Right forelimb (tissue), 1 donor: ENCODE results near the gene PDIA6.

ENCODE experiments used
- DNase-seq: peaks from one replicate; pipeline ENCODE4 v3.0.0-alpha.2; 2018

PDIA6 gene, protein sequence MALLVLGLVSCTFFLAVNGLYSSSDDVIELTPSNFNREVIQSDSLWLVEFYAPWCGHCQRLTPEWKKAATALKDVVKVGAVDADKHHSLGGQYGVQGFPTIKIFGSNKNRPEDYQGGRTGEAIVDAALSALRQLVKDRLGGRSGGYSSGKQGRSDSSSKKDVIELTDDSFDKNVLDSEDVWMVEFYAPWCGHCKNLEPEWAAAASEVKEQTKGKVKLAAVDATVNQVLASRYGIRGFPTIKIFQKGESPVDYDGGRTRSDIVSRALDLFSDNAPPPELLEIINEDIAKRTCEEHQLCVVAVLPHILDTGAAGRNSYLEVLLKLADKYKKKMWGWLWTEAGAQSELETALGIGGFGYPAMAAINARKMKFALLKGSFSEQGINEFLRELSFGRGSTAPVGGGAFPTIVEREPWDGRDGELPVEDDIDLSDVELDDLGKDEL

DNA sequence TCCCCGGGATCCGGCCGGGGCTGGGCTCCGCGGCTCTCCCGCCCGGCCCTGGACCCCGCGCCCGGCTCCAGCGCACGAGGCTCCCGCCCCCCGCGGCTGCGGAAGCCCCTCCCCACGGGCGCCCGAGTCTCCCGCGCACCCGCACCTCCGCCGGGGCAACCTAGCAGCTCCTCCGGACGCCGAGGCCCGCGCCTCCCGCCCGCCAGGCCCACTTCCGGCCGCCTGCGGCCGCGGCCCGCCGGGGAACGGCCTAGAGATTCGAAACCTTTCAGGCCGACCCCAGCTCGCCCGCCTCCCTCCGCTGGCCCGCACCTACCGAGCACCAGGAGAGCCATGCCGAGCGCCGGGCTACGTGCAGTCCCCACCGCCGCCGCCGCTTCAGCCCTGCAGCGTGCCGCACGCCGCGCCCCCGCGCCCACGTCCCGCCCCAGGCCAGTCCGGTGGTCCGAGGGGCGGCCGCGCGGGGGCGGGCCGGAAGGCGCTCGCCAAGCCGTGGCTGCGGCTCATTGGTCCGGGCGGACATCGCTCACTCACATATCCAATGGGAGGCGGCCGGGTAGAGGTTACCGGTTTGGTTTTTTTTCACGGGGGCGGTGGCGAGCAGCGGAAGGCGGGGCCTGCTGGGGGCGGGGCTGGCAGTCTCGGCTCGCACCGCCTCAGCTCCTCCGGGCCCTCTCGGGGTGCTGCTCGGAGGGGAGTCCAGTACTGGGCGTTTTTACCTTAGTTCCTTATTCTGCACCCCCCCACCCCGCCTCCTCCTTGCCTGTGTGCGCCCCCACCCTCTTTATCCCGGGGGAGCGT, at the start of gene PDIA6:
TSS of gene PDIA6 (minus strand) at position 424 of the 801 bp plus-strand sequence. CDS start at position 335, 89 bp downstream.
- peak; percentile 99 for DNase-seq

DNA sequence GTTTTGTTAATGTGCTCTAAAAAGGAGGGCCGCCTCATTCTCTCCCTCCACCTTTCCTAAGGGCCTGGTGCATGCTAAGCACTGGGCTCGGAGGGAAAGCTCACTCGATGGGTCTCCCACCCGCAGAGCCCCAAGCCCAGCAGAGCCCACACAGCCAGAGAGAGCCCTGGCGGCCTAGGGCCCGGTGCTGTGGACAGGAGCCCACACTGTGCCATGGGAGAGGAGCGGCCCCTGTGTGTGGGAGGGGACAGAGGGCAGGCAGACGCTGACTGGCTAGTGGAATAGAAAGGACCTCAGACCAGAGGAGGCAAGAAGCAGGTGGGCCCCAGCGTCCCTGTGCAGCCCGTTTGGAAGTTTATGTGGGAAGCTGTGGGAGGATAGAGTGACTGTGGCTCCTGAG, 49.7 kb upstream of the PDIA6 start:
- no peak for DNase-seq

DNA sequence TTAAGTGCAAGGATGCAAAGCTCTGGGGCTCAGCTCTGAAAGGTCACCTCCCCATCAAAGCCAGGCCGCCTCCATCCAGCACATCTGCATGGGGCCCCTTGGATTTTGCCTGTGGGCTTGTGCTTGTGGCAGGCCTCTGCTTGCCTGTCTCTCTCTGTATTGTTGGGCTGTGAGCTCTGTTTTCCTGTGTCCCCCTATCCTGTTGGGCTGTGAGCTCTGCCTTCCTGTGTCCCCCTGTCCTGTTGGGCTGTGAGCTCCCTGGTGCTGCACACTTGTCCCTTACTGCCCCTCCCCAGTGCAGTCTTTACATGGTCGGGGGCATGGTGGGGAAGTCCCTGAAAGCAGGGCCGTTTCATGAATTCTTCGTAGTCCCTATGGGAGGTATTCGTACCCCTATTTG, 49.2 kb upstream of the PDIA6 start:
- no peak for DNase-seq

DNA sequence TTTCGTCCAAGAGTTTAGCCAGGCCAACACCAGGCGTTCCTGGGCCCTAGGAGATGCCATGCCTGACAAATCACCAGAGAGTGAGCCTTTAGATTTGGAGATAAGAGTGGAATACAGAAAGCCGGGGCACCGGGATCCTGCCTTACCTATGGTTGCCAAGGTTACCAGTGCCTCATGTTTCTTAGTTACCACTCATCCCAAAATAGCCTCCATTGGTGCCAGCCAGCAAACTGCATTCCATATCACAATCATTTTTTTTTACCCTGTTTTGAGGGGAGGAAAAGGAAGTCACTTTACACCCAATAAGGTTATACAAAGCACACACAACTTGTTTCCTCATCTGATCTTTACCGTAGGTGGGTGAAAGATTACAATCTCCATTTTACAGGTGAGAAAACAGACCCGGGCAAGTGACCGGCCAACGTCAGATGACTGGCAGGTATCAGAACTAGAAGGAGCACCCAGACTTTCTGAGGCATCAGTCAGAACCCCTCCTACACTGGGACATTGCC, 48.3 kb upstream of the PDIA6 start:
- no peak for DNase-seq

DNA sequence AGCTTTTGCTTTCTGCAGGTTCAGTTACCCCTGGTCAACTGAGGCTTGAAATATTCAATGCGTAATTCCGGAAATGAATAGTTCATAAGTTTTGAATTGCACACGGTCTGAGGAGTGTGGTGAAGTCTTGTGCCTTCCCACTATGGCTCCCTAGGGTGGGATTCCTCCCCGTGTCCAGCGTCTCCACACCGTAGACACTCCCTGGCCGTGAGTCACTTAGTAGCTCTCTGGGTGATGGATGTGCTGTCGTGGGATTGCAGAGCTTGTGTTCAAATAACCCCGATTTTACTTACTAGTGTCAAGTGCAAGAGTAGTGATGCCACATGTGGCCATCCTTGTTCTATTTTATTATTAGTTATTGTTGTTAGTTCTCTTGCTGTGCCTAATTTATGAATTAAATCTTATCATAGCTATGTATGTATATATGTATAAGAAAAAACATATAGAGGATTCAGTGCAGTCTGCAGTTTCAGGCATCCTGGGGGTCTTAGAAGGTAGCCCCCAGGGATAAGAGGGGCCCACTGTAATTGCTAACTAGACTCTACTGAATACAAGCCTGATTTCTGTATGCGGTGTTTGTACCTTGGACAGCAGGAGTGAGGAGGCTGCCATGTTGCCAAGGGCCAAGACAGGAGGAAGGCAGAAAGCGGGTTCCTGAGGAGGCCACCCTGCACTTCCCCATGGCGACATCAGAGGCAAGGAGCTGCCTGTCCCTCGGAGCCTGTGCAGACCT, 47.7 kb upstream of the PDIA6 start:
- DNase-seq, result no peak

DNA sequence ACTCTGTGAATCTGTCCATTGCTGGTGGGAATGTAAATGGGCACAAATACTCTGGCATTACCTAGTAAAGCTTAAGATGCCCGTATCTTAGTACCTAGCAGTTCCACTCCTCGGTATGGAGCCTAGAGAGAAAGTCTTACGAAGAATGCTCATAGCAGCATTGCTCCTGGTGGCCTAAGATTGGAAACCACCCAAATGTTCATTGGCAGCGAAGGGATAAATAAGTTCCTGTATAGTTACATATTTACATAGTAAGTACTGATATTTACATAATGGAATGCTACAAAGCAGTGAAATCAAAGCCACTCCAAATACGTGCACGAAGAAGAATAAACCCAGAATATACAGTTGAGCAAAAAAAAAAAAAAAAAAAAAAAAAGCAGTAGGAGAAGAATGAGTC, 46.7 kb upstream of the PDIA6 start:
- no peak for DNase-seq

DNA sequence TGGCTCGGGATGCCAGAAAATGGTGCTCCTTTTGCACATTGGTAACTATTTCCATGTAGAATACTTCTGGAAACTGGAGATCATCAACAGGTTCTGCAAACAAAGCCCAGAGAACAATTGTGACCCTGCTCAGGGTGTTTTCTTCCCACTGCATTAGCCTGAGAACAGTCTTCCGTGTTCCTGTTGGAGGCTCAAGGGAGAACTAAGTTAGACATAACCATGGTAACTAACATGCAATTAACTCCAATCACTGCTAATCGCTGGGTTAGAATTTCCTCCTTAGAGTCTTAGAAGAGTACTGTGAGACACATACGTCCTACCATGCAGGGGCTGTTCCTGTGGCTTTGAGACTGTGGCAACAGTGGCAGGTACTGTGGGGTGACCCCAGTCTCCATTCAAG, 36.0 kb upstream of the PDIA6 start:
- DNase-seq, result no peak

DNA sequence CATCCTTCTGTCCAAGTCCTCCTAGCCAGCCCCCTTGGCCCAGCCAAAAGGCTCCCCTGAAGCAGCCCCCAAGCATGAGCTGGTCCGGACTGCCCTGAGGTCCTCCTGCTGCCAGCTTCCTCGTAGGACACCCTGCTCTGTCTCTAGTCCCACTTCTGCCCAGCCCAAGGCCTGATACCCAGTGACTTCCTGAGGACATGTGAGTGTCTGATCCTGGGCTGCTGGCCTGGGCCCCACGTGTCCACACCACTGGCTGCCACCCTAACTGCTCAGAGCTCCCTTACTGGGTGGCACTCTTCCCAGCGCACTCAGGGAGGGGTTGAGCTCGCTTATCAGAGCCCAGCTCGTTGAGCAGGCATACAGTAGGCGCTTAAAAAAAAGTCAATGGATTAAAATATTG, 34.4 kb upstream of the PDIA6 start:
- DNase-seq, result no peak

DNA sequence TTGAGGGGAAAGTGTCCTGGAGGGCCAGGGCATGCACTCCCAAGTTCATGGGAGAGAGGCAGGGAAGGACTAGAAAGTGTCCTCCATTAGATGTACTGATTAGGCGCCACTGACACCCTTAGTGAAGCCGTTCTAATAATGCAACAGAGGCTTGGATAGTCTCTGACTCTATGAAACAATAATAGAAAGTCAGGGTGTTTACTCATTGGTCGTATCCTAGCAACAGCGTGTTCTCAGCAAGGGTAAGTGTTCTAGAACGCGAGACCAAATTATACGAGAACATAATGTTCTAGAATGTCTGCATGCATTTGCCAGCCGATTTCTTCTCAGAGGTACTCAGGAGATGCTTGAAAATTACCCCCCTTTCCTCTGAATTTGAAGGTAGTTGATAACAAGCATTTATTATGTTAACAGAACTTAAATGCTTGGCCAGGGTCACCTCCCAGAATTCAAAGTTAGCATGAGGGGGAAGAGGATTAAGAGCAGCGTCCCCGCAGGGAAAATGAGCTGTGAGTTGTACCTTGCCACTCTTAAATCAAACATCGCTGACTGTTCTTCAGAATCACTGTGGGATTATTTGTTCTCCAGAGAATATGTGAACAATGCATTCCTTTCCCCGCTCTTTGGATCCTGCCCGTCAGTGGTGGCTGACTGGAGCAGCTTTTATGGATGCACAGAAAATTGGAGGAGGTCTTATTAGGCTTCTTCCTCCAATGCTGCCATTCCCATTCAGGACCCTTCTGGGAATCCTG, 33.7 kb upstream of the PDIA6 start:
- DNase-seq, result no peak

DNA sequence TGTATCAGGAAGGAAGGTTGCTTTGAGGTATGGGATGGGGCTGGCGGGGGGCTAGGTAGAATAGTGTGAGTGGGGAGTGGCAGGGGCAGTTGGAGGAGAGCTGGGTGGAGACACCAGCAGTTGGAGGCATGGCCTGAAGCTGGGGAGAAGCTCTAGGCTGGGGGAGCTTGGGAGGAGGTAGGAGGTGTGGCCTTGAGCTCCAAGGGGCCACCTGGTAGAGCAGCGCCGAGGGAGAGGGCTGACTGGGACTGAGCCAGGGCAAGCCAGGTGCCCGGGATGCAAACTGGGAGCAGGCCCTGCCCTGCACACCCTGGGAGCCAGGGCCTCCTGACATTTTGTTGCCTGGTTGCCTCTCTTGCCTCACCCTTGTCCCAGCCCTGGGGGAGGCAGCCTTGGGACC, 33.1 kb upstream of the PDIA6 start:
- DNase-seq, result no peak

DNA sequence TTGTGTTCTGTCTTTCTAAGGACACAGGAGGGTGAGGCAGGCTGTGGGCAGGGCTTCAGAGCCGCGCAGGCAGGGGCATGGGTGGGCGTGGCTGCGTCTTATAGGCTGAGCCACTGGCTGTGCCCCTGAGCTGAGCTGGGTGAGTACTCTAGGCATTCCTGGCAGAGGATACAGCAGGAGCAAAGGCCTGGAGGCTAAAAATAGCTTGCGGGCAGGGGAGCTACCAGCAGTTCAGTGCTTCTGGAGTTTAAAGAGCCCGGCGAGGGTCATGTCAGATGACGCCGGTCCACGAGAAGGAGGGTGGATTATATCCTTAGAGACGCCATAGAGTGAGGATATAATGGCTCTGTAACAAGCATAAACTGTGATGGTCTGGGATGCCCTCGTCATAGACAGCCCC, 31.5 kb upstream of the PDIA6 start:
- no peak for DNase-seq

DNA sequence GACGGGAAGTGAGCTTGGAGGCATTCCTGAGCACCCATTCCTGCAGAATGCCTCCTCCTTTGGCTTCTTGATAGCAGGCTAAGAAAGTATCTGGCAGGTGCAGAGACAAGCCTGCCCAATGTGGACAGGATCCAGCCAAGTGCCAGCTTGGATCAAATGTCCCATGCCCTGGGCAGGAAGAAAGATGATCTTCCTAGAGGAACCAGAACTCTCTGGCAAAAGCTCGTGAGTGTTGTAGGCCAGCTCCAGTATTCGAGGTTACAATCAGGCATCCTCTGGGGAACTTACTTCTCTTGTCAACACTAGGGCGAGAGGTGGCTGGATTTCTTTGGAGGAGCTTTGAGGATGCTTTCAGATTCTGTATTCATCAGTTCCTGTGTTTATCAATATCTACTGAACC, 29.9 kb upstream of the PDIA6 start:
- DNase-seq, result no peak

DNA sequence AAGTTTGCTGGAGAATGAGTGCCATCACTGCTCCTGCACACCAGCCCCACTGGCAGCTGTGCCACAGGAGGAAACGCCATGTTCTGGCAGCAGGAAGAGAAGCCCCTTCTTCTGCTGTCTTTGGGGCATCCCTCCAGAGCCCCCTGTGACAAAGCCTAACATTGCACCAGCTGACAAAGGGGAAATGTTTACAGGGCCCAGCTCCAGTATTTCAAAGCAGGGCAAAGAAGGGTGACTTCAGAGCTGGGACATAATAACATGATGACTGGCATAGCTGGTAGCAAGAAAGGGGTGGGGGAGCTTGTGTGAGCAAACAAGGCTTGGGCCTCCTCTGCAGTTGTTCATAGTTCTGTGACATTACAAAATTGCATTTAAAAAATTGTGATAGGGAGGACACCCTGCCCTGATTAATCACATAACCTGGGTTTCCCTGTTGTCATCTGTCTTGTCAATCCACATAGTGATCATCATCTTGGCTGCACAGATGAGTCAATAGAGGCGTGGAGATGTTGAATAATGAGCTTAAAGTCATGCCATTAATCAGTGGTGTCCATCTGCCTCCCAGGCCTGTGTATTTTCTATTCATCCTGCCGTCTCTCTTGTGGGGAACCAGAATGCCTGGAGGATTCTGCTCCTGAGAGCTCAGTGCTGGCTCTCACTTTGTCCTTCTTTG, 29.1 kb upstream of the PDIA6 start:
- DNase-seq, result no peak

DNA sequence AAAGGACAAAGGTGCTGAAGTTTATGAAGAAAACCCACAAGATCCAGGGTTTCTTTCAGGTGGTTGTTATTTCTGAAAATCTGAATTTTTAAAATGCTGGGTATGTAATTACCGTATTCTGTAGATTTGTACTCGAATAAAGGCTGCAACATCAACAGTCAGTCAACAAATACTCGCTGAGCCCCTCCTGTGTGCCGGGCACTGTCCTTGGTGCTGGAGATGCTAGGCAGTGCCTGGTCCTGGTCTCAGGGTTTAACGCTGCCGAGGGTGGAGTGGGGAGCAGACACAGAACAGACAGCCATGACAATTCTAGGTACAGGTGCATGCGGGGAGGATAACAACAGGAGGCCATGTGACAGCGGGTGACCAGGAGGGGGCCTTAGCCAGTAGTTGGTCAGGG, 27.2 kb upstream of the PDIA6 start:
- no peak for DNase-seq

DNA sequence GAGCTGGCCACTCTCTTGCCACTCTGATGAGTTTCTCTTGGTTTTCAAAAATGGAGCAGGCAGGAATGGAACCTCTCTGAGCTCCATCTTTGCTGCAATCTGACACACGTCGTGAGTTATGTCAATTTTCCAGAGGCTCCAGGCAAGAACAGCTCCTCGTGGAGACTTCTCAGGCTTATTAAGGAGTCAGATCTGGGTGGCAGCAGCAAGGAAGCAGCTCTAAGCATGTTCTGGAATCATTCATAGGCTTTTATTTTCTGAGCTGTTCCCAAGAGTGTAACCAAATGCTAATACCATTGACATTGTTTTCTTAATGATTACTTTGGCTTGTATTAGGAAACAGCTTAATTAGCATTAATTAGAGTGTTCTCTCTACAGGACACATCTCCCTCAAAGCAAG, 26.1 kb upstream of the PDIA6 start:
- no peak for DNase-seq

DNA sequence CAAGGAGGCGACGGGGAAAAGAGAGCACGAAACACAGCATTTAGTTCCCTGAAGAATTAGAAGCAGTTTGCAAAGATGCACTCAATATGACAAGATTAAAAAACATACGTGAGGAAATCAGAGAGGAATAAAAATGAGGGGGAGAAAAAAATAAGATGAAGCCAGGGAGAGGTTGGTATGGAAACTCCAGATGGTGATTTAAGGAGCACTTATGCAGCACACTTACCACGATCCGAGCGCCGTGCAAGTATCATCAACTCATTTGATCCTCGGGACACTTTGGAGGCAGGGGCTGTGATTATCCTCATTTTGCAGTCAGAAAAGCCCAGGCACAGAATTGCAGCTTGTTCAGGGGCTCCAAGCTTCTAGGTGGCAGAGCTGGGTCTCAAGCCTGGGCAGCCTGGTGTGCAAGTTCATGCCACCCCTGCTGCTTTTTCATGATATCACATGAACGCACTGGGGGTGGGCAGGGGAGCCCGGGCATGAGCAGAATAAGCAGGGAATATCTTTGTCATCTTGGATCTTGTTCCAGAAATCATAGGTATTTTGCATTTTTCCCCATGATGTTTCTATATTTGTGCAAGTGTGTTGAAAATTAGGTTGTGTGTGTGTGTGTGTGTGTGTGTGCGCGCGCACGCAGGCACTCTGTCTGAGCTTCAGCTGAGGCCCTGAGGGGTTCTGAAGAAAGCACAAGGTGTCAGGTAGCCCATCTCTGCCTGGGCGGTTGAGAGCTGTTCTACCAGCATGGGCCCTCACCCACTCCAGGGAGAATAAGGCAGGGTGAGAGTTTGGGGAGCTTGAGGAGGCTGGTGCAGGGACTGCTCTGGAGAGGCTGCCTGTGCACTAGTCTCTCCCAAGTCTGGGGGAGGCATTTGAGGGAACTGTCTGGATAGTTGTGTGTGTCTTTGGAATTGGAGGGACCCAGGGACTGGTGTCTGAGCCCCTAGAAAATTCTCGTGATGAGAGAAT, 25.0 kb upstream of the PDIA6 start:
- no peak for DNase-seq

DNA sequence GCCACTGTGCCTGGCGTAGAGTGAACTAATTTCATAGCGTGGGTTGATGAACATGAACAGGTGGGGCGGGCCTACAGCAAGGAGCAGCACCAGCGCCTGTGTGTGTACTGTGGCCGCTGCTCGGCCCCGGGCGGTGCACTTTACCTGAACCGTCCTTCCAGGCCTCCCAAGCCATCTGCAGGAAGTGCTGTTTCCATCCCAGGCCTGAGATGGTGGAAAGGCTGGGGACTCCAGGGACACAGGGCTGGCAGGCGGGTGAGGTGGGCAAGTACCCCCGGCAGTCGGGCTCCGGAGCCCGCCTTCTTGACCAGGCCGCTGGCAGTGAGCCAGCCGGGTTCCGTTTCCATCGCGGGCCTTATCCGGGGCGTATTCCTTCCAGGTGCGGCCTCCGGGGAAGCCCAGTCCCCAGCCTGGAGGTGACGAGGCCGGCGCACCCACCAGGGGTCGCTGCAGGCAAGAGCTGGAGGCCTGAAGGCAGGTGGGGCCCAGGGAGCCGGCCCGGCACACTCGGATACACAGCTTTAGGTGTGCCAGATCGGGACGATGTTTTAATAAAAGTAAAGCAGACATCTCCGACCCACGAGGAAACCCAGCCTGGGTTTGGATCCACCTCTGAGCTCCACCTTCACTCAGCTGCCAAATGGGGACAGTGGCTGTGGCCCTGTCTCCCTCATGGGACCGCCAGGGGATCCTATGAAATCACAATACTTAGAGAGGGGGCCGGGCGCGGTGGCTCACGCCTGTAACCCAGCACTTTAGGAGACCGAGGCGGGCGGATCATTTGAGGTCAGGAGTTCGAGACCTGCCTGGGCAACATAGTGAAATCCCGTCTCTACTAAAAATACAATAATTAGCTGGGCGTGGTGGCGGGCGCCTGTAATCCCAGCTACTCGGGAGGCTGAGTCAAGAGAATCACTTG, 22.7 kb upstream of the PDIA6 start:
- peak; percentile 73 for DNase-seq

DNA sequence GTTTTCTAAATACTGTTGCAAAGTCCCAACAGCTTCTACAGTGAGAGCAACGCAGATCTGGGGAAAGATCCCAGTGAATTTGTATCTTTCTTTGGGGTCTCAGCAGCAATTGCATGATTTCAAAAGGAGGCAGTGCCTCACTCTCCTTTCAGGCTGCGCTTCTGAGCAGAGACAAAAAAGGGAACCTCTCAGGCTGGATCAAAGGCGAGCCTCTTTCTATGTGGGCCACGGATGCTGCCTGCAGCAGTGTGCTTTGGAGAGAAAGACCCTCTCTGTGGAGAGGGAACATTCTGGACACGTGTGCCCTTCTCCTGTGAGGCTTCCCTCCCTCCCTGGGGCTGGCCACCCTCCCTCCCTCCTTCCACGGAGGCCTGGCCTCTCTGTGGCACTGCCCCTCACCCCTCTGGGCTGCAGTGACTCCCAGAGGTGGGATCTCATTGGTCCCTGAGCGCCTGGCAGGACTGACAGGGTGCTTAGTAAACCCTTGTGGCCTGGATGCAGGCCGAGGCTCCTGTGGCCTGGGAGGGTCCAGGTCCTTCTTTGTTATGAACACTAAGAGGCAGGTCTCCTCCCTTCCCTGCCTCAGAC, 21.6 kb upstream of the PDIA6 start:
- DNase-seq, result no peak

DNA sequence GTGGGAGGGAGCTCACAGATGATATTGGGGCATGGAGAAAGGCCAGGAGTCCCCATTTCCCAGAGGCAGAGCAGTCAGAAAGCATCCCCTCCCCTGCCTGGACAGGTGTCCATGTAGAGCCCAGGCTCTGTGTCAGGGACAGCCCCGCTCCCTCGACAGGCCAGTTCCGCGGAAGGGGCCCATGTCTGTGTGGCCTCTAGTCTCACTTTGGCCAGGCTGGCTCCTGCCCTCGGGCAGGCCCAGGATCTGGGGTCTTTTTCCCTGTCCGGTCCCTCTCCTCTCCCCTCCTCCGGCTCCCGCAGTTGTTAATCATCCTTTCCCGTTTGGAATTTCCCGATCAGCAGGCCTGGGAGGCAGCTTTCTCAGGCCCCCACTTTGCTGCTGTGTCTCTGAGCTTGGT, 20.4 kb upstream of the PDIA6 start:
- DNase-seq, result no peak
